Measurements from ENCODE around the gene GDPGP1.

GDPGP1 gene

DNA sequence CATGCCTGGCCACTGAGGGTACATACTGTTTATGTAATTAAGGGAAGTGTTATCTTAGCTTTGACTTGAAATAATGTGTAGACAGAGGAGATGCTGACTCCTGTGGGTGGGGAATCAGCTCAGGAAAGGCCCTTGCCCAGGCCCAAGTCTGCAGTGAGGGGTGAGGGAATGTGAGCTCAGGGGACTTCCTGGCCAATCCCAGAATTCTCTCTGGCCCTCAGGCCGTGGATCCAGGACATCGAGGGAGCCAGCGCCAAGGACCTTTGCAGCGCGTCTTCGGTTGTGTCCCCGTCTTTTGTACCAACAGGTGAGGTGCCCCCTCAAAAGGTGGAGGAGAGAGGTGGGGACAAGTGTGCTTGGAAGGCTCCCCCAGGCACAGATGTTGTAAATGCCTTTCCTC, 6.7 kb upstream of the GDPGP1 start:
- Histone ChIP-seq H3K9ac (no peak overlapping the region), H3K4me2 (no peak overlapping the region), H3K4me1 (ENCODE audit: low read depth, poor library complexity, severe bottlenecking) (peaks cover 10% of the 10 kb centered on the region), H2AFZ (ENCODE audit: low read depth) (no peak overlapping the region), H4K20me1 (ENCODE audit: insufficient read depth) (no peaks in the 10 kb centered on the region), H3K4me3 (IDR thresholded peaks at IDR 0.05; ENCODE audit: insufficient read depth, low read depth, low read length) (no peak overlapping the region), H3K79me2 (ENCODE audit: insufficient read depth, low read depth) (no peaks in the 10 kb centered on the region), H3K27ac (no peak overlapping the region), H3K36me3 (ENCODE audit: insufficient read depth) (no peaks in the 10 kb centered on the region), H3K27me3 (ENCODE audit: insufficient read depth, low read depth) (no peaks in the 10 kb centered on the region)
- TF ChIP-seq, protein P1, sequence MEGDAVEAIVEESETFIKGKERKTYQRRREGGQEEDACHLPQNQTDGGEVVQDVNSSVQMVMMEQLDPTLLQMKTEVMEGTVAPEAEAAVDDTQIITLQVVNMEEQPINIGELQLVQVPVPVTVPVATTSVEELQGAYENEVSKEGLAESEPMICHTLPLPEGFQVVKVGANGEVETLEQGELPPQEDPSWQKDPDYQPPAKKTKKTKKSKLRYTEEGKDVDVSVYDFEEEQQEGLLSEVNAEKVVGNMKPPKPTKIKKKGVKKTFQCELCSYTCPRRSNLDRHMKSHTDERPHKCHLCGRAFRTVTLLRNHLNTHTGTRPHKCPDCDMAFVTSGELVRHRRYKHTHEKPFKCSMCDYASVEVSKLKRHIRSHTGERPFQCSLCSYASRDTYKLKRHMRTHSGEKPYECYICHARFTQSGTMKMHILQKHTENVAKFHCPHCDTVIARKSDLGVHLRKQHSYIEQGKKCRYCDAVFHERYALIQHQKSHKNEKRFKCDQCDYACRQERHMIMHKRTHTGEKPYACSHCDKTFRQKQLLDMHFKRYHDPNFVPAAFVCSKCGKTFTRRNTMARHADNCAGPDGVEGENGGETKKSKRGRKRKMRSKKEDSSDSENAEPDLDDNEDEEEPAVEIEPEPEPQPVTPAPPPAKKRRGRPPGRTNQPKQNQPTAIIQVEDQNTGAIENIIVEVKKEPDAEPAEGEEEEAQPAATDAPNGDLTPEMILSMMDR (conservative IDR thresholded peaks at IDR 0.05; ENCODE audit: low read depth, low read length) = no peak

GRCh38 chr15:90227816-90228772, 5.9 kb upstream of the GDPGP1 start:
- Histone ChIP-seq H4K20me1 (ENCODE audit: insufficient read depth) (no peaks in the 10 kb centered on the region), H3K36me3 (ENCODE audit: insufficient read depth) (no peaks in the 10 kb centered on the region)

GRCh38 chr15:90228960-90229359, 5.0 kb upstream of the GDPGP1 start:
- H3K9ac ChIP-seq = no peak overlapping the region
- H3K4me3 ChIP-seq (IDR thresholded peaks at IDR 0.05; ENCODE audit: insufficient read depth, low read depth, low read length) = no peak overlapping the region
- H3K27ac ChIP-seq = no peak overlapping the region
- no peaks in the 10 kb centered on the region for H3K79me2 ChIP-seq (ENCODE audit: insufficient read depth, low read depth)
- TF ChIP-seq, protein P1 (conservative IDR thresholded peaks at IDR 0.05; ENCODE audit: low read depth, low read length) = no peak
- peaks cover 12% of the 10 kb centered on the region for H3K4me1 ChIP-seq (ENCODE audit: low read depth, poor library complexity, severe bottlenecking)
- no peak overlapping the region for H2AFZ ChIP-seq (ENCODE audit: low read depth)
- no peaks in the 10 kb centered on the region for H4K20me1 ChIP-seq (ENCODE audit: insufficient read depth)
- no peak overlapping the region for H3K4me2 ChIP-seq
- H3K27me3 ChIP-seq (ENCODE audit: insufficient read depth, low read depth) = no peaks in the 10 kb centered on the region
- H3K36me3 ChIP-seq (ENCODE audit: insufficient read depth) = no peaks in the 10 kb centered on the region

More at GRCh38 chr15:90227816-90228772, 5.9 kb upstream of the GDPGP1 start:
- TF ChIP-seq, protein P1 (conservative IDR thresholded peaks at IDR 0.05; ENCODE audit: low read depth, low read length) = no peak
- no peak overlapping the region for H3K4me2 ChIP-seq
- no peak overlapping the region for H2AFZ ChIP-seq (ENCODE audit: low read depth)
- H3K27me3 ChIP-seq (ENCODE audit: insufficient read depth, low read depth) = no peaks in the 10 kb centered on the region
- peaks cover 12% of the 10 kb centered on the region for H3K4me1 ChIP-seq (ENCODE audit: low read depth, poor library complexity, severe bottlenecking)
- H3K27ac ChIP-seq = no peak overlapping the region
- no peak overlapping the region for H3K9ac ChIP-seq
- H3K79me2 ChIP-seq (ENCODE audit: insufficient read depth, low read depth) = no peaks in the 10 kb centered on the region
- H3K4me3 ChIP-seq (IDR thresholded peaks at IDR 0.05; ENCODE audit: insufficient read depth, low read depth, low read length) = no peak overlapping the region

GRCh38 chr15:90230071-90230494, 3.9 kb upstream of the GDPGP1 start:
- Histone ChIP-seq H3K27me3 (ENCODE audit: insufficient read depth, low read depth) (no peaks in the 10 kb centered on the region), H3K4me1 (ENCODE audit: low read depth, poor library complexity, severe bottlenecking) (peaks cover 16% of the 10 kb centered on the region), H3K79me2 (ENCODE audit: insufficient read depth, low read depth) (no peaks in the 10 kb centered on the region), H3K27ac (no peak overlapping the region), H3K36me3 (ENCODE audit: insufficient read depth) (no peaks in the 10 kb centered on the region), H3K4me3 (IDR thresholded peaks at IDR 0.05; ENCODE audit: insufficient read depth, low read depth, low read length) (no peak overlapping the region), H3K4me2 (no peak overlapping the region), H4K20me1 (ENCODE audit: insufficient read depth) (no peaks in the 10 kb centered on the region), H2AFZ (ENCODE audit: low read depth) (no peak overlapping the region), H3K9ac (no peak overlapping the region)
- TF ChIP-seq, protein P1 (conservative IDR thresholded peaks at IDR 0.05; ENCODE audit: low read depth, low read length) = no peak
